HK-2 (cell line): Measurements from ENCODE around the gene RANBP17.
"Not testable (repeated sequence)": the region's sequence is repeated elsewhere in the genome, so short reads cannot be mapped to it uniquely, and the experiment has no call there.

Experiments
- DNase-seq: peaks from one replicate; pipeline ENCODE4 v3.0.0-alpha.2; 2018; ENCODE audit not compliant: unreplicated experiment

The RANBP17 gene

GRCh38 chr5:170867825-170868224 lies 6.0 kb downstream of the RANBP17 start:
- DNase-seq, result no peak

- not testable (repeated sequence) for DNase-seq
Measured at GRCh38 chr5:170870390-170870789, 8.6 kb downstream of the RANBP17 start.

- no peak for DNase-seq
Measured at GRCh38 chr5:170874017-170874416, 12.2 kb downstream of the RANBP17 start.

GRCh38 chr5:170875811-170876210 lies 14.0 kb downstream of the RANBP17 start:
- DNase-seq, result no peak

GRCh38 chr5:170880084-170880483 lies 18.3 kb downstream of the RANBP17 start:
- no peak for DNase-seq

- no peak for DNase-seq
Measured at GRCh38 chr5:170882345-170882744, 20.5 kb downstream of the RANBP17 start.

GRCh38 chr5:170885256-170885655 lies 23.4 kb downstream of the RANBP17 start:
- DNase-seq, result no peak

GRCh38 chr5:170885809-170886208 lies 24.0 kb downstream of the RANBP17 start:
- no peak for DNase-seq

GRCh38 chr5:170886210-170886894 lies 24.5 kb downstream of the RANBP17 start:
- DNase-seq, result no peak

GRCh38 chr5:170892196-170892595 lies 30.4 kb downstream of the RANBP17 start:
- no peak for DNase-seq

- DNase-seq, result no peak
Measured at GRCh38 chr5:170894665-170895064, 32.8 kb downstream of the RANBP17 start.

GRCh38 chr5:170896779-170897178 lies 35.0 kb downstream of the RANBP17 start:
- DNase-seq, result peak; percentile 2

GRCh38 chr5:170903075-170903474 lies 41.3 kb downstream of the RANBP17 start:
- no peak for DNase-seq

- DNase-seq, result no peak
Measured at GRCh38 chr5:170907758-170908157, 45.9 kb downstream of the RANBP17 start.

GRCh38 chr5:170913573-170913972 lies 51.8 kb downstream of the RANBP17 start:
- no peak for DNase-seq

- no peak for DNase-seq
Measured at GRCh38 chr5:170917113-170917512, 55.3 kb downstream of the RANBP17 start.

- DNase-seq, result no peak
Measured at GRCh38 chr5:170920196-170920595, 58.4 kb downstream of the RANBP17 start.

GRCh38 chr5:170922331-170922730 lies 60.5 kb downstream of the RANBP17 start:
- DNase-seq, result not testable (repeated sequence)

GRCh38 chr5:170923910-170924620 lies 62.2 kb downstream of the RANBP17 start:
- no peak for DNase-seq

GRCh38 chr5:170935534-170936218 lies 73.9 kb downstream of the RANBP17 start:
- DNase-seq, result not testable (repeated sequence)

- DNase-seq, result no peak
Measured at GRCh38 chr5:170937072-170937471, 75.3 kb downstream of the RANBP17 start.

GRCh38 chr5:170937914-170938313 lies 76.1 kb downstream of the RANBP17 start:
- DNase-seq, result no peak

GRCh38 chr5:170939178-170939577 lies 77.4 kb downstream of the RANBP17 start:
- no peak for DNase-seq
